ENCODE measurements around the gene TBC1D22A.

The TBC1D22A gene

GRCh38 chr22:46855681-46856080 is 93.2 kb downstream of the TBC1D22A start:
- H3K9me3 ChIP-seq (ENCODE audit: severe bottlenecking) = no peaks in the 10 kb centered on the region
- no peaks in the 10 kb centered on the region for H3K4me1 ChIP-seq (ENCODE audit: insufficient read depth, poor library complexity, severe bottlenecking)
- H3K27me3 ChIP-seq (ENCODE audit: insufficient read depth, poor library complexity, severe bottlenecking) = no peaks in the 10 kb centered on the region
- no peak overlapping the region for H3K4me3 ChIP-seq (ENCODE audit: severe bottlenecking)
- H3K27ac ChIP-seq (ENCODE audit: poor library complexity, severe bottlenecking) = no peak overlapping the region
- ATAC-seq (ENCODE audit: low read depth) (no peak), DNase-seq (ENCODE audit: low spot score) (no peak)
- TF ChIP-seq CTCF (IDR thresholded peaks at IDR 0.05; ENCODE audit: poor library complexity, severe bottlenecking) = no peak
- peaks cover 3% of the 10 kb centered on the region for H3K36me3 ChIP-seq (ENCODE audit: low read depth)

GRCh38 chr22:46856661-46857060 is 94.2 kb downstream of the TBC1D22A start:
- H3K36me3 ChIP-seq (ENCODE audit: low read depth) = no peaks in the 10 kb centered on the region
- no peaks in the 10 kb centered on the region for H3K27me3 ChIP-seq (ENCODE audit: insufficient read depth, poor library complexity, severe bottlenecking)
- H3K4me3 ChIP-seq (ENCODE audit: severe bottlenecking) = no peak overlapping the region
- DNase-seq (ENCODE audit: low spot score) = no peak
- H3K9me3 ChIP-seq (ENCODE audit: severe bottlenecking) = no peaks in the 10 kb centered on the region
- no peak for TF ChIP-seq CTCF (IDR thresholded peaks at IDR 0.05; ENCODE audit: poor library complexity, severe bottlenecking)
- no peak overlapping the region for H3K27ac ChIP-seq (ENCODE audit: poor library complexity, severe bottlenecking)
- no peak for ATAC-seq (ENCODE audit: low read depth)
- no peaks in the 10 kb centered on the region for H3K4me1 ChIP-seq (ENCODE audit: insufficient read depth, poor library complexity, severe bottlenecking)

GRCh38 chr22:46857142-46857884 is 94.9 kb downstream of the TBC1D22A start:
- Histone ChIP-seq H3K27me3 (ENCODE audit: insufficient read depth, poor library complexity, severe bottlenecking) (no peaks in the 10 kb centered on the region), H3K4me3 (ENCODE audit: severe bottlenecking) (no peak overlapping the region), H3K4me1 (ENCODE audit: insufficient read depth, poor library complexity, severe bottlenecking) (no peaks in the 10 kb centered on the region), H3K27ac (ENCODE audit: poor library complexity, severe bottlenecking) (no peak overlapping the region), H3K36me3 (ENCODE audit: low read depth) (no peaks in the 10 kb centered on the region), H3K9me3 (ENCODE audit: severe bottlenecking) (no peaks in the 10 kb centered on the region)
- ATAC-seq (ENCODE audit: low read depth) = no peak
- no peak for DNase-seq (ENCODE audit: low spot score)
- no peak for TF ChIP-seq CTCF (IDR thresholded peaks at IDR 0.05; ENCODE audit: poor library complexity, severe bottlenecking)

- Histone ChIP-seq H3K36me3 (ENCODE audit: low read depth) (no peaks in the 10 kb centered on the region), H3K27ac (ENCODE audit: poor library complexity, severe bottlenecking) (no peak overlapping the region), H3K4me3 (ENCODE audit: severe bottlenecking) (no peak overlapping the region), H3K27me3 (ENCODE audit: insufficient read depth, poor library complexity, severe bottlenecking) (no peaks in the 10 kb centered on the region), H3K9me3 (ENCODE audit: severe bottlenecking) (no peaks in the 10 kb centered on the region), H3K4me1 (ENCODE audit: insufficient read depth, poor library complexity, severe bottlenecking) (no peaks in the 10 kb centered on the region)
- ATAC-seq (ENCODE audit: low read depth) (no peak), DNase-seq (ENCODE audit: low spot score) (no peak)
- TF ChIP-seq CTCF (IDR thresholded peaks at IDR 0.05; ENCODE audit: poor library complexity, severe bottlenecking) = no peak
Measured at GRCh38 chr22:46857885-46858143, 95.4 kb downstream of the TBC1D22A start.

GRCh38 chr22:46858181-46858771 is 95.8 kb downstream of the TBC1D22A start:
- no peak for DNase-seq (ENCODE audit: low spot score)
- Histone ChIP-seq H3K9me3 (ENCODE audit: severe bottlenecking) (no peaks in the 10 kb centered on the region), H3K27me3 (ENCODE audit: insufficient read depth, poor library complexity, severe bottlenecking) (no peaks in the 10 kb centered on the region), H3K4me3 (ENCODE audit: severe bottlenecking) (no peak overlapping the region), H3K4me1 (ENCODE audit: insufficient read depth, poor library complexity, severe bottlenecking) (no peaks in the 10 kb centered on the region), H3K27ac (ENCODE audit: poor library complexity, severe bottlenecking) (no peak overlapping the region), H3K36me3 (ENCODE audit: low read depth) (no peaks in the 10 kb centered on the region)
- ATAC-seq (ENCODE audit: low read depth) = no peak
- no peak for TF ChIP-seq CTCF (IDR thresholded peaks at IDR 0.05; ENCODE audit: poor library complexity, severe bottlenecking)

Measured in RWPE2 (cell line).